ENCODE data around the gene NCKAP1.

DNA sequence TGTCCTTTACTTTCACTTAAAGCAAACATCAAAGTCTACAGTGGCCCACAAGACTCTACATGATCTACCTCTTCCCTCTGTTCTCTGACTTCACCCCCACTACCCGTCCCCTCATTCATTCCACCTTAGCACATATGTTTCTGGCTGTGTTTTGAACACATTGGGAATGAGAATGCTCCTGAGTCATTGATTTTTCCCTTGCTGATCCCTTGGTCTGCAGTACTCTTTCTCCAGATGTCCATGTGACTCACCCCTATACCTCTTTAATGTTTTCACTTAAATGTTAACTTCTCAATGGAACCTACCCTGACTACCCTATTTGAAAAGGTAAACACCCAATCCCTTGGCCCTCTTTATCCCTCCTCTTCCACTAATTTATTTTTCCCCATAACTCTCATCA is 141.1 kb downstream of the NCKAP1 start:
- TF ChIP-seq, protein P1, sequence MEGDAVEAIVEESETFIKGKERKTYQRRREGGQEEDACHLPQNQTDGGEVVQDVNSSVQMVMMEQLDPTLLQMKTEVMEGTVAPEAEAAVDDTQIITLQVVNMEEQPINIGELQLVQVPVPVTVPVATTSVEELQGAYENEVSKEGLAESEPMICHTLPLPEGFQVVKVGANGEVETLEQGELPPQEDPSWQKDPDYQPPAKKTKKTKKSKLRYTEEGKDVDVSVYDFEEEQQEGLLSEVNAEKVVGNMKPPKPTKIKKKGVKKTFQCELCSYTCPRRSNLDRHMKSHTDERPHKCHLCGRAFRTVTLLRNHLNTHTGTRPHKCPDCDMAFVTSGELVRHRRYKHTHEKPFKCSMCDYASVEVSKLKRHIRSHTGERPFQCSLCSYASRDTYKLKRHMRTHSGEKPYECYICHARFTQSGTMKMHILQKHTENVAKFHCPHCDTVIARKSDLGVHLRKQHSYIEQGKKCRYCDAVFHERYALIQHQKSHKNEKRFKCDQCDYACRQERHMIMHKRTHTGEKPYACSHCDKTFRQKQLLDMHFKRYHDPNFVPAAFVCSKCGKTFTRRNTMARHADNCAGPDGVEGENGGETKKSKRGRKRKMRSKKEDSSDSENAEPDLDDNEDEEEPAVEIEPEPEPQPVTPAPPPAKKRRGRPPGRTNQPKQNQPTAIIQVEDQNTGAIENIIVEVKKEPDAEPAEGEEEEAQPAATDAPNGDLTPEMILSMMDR (IDR thresholded peaks at IDR 0.05) = no peak
- TF ChIP-seq POLR2A (IDR thresholded peaks at IDR 0.05) = no peak
